Pancreas (tissue), 10 donors: ENCODE data around the gene NKX6-1. TPM values are rescaled to one million over a fixed set of nuclear protein-coding genes. Genes with fewer than 3 reads are reported as not detected.

Experiments
- ATAC-seq, 4 donors: fragments of 200-7000 bp; cut with Tn5 transposase; one replicate each; pipeline versions ENCODE4 v1.8.0 to v1.9.1; 2020; ENCODE audit warnings: mild to moderate bottlenecking in 4 of 4, moderate library complexity in 4 of 4
- DNase-seq, 6 donors: peaks; one replicate each; pipeline ENCODE4 v3.0.0-alpha.2; 2020
- FAIRE-seq: peaks from 2 replicates; lab custom pipeline; 2012; peaks lifted over from hg19 to GRCh38; lab: Jason Lieb, UNC
- H3K27ac ChIP-seq, 4 donors: fragments of 200-600 bp; sonication (generic); 1 replicate in 3 of 4; 2 replicates in 1 of 4; pipeline versions ENCODE4 v1.5.0 to v1.8.0; 2020
- H3K27me3 ChIP-seq, 4 donors: fragments of 200-600 bp; one replicate each; pipeline ENCODE4 v1.8.0; 2021
- H3K36me3 ChIP-seq, 3 donors: fragments of 200-600 bp; sonication (generic) in 1 of 3; one replicate each; pipeline versions ENCODE4 v1.5.0 to v1.8.0; 2020 to 2021
- H3K4me1 ChIP-seq, 3 donors: fragments of 200-600 bp; one replicate each; pipeline ENCODE4 v1.8.0; 2021
- H3K4me3 ChIP-seq, 4 donors: fragments of 200-600 bp; sonication (generic) in 2 of 4; one replicate each; pipeline versions ENCODE4 v1.5.0 to v1.8.0; 2020 to 2021
- H3K9me3 ChIP-seq, 4 donors: fragments of 200-600 bp; one replicate each; pipeline ENCODE4 v1.8.0; 2021
- CTCF ChIP-seq, 4 donors: fragments of 200-600 bp; sonication (generic) in 3 of 4; IDR thresholded peaks; one replicate each; pipeline versions ENCODE4 v1.5.0 to v1.8.0; 2021; ENCODE audit warnings: antibody characterized with exemption in 4 of 4
- WGBS, 2 donors: extraction: QIAGEN DNeasy Blood & Tissue Kit; methylation state at CpG; one replicate each; pipeline ENCODE4 v1.1.7; 2013; 5-methylcytosine and 5-hydroxymethylcytosine counted together
- intact Hi-C, 3 donors: fragments of 100-400 bp; cut with DNase I; formaldehyde crosslinking; loops; one replicate each; pipeline versions ENCODE4 v1.11.1 to v1.14.2; 2022
- polyA plus RNA-seq, 2 donors: library from polyadenylated mRNA; stranded (reverse); fragments of 200-250 nt; gene quantifications; one replicate each; pipeline ENCODE4 v1.2.3, GENCODE V29; 2013
- total RNA-seq, 6 donors: library from RNA; stranded (reverse); fragmentation: NEBNext Ultra II Directional in 4 of 6; extraction: Animal tissue kit (Norgen Biotek cat#: 25700) in 4 of 6; gene quantifications; one replicate each; pipeline versions ENCODE4 v1.2.1 to v1.2.4, GENCODE V29; 2021 to 2023
- donor health status: healthy with polysubstance abuse.
- donor health status: DM: no; HTN: no; CAD: no; lungs with moderate emphysema.
- donor health status: DM: no; HTN: no; CAD: no.
- donor health status: control.
- donor health status: control.
- donor health status: Bipolar disorder and iron deficiency.
- donor health status: DM: yes; HTN: yes; CAD: no.
- donor health status: DM: no; HTN: no; CAD: no.
- donor health status: DM: no; HTN: no; CAD: no.
- donor health status: DM: yes; HTN: yes; CAD: no.

The NKX6-1 gene
- total and polyA plus RNA-seq, 8 donors = 3.1 to 19.2 (median 7.4) TPM

DNA sequence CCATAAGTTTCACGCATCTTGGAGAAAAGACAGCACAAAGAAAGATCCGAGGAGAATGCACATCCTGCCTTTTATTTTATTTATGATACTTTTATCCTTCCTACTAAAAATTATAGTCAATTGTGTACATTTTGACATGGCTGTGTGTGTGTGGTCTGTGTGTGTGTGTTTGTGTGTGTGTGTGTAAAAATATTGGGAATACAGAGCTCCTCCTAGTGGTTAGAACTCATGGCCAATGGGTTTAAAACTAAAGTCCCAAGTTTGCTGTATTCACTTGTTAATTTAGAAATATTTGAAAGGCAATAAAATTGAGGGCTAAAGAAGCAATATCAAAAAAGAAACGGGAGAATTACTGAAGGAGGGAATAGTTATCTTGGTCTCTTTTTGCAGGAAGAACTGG lies 47.5 kb downstream of the NKX6-1 start:
- TF ChIP-seq CTCF (IDR thresholded peaks at IDR 0.05) = peak in 1 of 4 donors; percentile 20
- H3K36me3 ChIP-seq = no peaks in the 10 kb centered on the region
- no peaks in the 10 kb centered on the region for H3K27me3 ChIP-seq
- DNase-seq (no peak), ATAC-seq (no peak), FAIRE-seq (no peak)
- no peak overlapping the region for H3K4me3 ChIP-seq
- no peaks in the 10 kb centered on the region for H3K4me1 ChIP-seq
- H3K27ac ChIP-seq = no peak overlapping the region
- intact Hi-C loops = no loop called here
- no peaks in the 10 kb centered on the region for H3K9me3 ChIP-seq
- 29 to 30% methylated on average over 3 of the region's 3 CpGs for WGBS, 2 donors

DNA sequence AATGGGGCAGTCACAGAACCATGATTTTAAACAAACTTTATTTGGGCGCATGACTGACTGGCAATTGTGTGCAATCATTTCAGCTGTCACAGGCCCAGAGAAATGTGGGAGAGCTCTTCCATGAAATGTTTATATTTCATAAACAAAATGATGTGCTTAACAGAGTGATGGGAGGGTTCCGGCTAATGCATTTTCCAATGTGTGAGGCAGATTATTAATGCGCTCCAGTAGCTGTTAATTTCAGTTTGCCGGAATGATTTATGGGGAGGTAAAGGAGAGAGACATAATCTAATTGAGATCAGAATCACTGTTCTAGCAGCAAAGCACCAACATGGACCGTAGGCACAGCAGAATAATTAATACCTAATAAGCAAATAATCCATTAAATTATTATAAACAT lies 55.6 kb downstream of the NKX6-1 start:
- FAIRE-seq (no peak), DNase-seq (no peak)
- intact Hi-C loops = no loop called here

DNA sequence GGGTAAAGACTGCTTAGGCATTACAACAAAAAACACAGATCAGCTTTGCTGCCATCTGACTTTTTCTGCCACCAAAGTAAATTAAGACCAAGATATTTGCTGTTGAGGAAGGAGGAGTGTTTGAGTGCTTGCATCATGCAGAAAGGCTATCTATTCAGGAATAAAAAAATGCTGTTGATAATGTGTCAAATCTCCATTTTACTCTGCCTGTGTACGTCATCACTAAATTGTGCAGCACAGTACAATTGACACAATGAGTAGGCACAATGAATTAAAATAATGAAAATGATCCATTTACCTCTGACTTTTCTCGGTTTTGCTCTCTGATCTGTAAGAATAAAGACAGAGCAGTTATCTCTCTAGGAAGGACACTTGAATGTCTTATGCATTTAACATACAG lies 56.3 kb downstream of the NKX6-1 start:
- intact Hi-C loops = no loop called here
- H3K27me3 ChIP-seq = peaks cover 0 to 6% (median 3%) of the 10 kb centered on the region in 4 donors
- no peak overlapping the region for H3K4me3 ChIP-seq
- TF ChIP-seq CTCF (IDR thresholded peaks at IDR 0.05) = no peak
- no peaks in the 10 kb centered on the region for H3K36me3 ChIP-seq
- H3K27ac ChIP-seq = no peak overlapping the region
- ATAC-seq (no peak), DNase-seq (no peak), FAIRE-seq (no peak)
- H3K4me1 ChIP-seq = no peaks in the 10 kb centered on the region
- H3K9me3 ChIP-seq = no peaks in the 10 kb centered on the region
- 58 to 76% methylated on average over 2 of the region's 2 CpGs for WGBS, 2 donors

More for the DNA sequence above, 55.6 kb downstream of the NKX6-1 start:
- Histone ChIP-seq H3K27me3 (peaks cover 0 to 6% (median 3%) of the 10 kb centered on the region in 4 donors), H3K4me1 (no peaks in the 10 kb centered on the region), H3K36me3 (no peaks in the 10 kb centered on the region), H3K9me3 (no peaks in the 10 kb centered on the region), H3K4me3 (no peak overlapping the region), H3K27ac (no peak overlapping the region)
- WGBS, 2 donors = 75 to 85% methylated on average over 5 of the region's 5 CpGs
- TF ChIP-seq CTCF (IDR thresholded peaks at IDR 0.05) = no peak
- peak in 1 of 4 donors; percentile 73 for ATAC-seq

Other genes starting within 250 kb of the NKX6-1 start
- gene CDS1, start 83.8 kb upstream of the NKX6-1 start, total RNA-seq = 1 to 10 TPM; 3.2 to 7.1 (median 4.5) TPM
- 1 to 10 TPM; 2.7 to 4.6 TPM for gene CDS1, start 83.8 kb upstream of the NKX6-1 start, polyA plus RNA-seq